Stimulated activated CD4-positive, alpha-beta T cell treated with anti-CD3 and anti-CD28 coated beads, TNF-alpha, amount 100 ng/mL, for 1 hour (primary cell): Measurements from ENCODE around the gene EFNA3.
"Not testable (repeated sequence)": the region's sequence is repeated elsewhere in the genome, so short reads cannot be mapped to it uniquely, and the experiment has no call there.

Experiments used
- DNase-seq, 3 donors: peaks; one replicate each; pipeline ENCODE4 v3.0.0-alpha.2; 2020; ENCODE audit warnings: low read depth in 3 of 3, low spot score in 1 of 3

Gene EFNA3

DNA sequence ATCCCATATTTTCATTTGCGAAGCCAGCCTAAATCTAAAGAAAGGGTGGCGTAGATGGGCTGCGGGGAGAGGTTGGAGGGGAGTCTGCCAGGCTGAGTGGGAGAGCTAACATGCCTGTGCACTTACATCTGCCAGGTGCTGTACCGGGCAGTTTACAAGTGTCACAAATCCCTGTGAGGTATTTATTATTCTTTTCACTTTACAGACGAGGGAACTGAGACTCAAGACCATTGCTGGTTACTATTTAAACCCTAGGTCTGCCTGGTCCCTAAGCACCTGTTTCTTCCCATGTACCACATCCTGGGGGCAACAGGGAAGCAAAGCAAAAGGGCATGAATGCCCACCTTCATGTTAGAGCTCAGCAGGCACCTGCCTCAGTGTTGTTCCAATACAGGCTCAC lies 29.7 kb downstream of the EFNA3 start:
- no peak for DNase-seq

DNA sequence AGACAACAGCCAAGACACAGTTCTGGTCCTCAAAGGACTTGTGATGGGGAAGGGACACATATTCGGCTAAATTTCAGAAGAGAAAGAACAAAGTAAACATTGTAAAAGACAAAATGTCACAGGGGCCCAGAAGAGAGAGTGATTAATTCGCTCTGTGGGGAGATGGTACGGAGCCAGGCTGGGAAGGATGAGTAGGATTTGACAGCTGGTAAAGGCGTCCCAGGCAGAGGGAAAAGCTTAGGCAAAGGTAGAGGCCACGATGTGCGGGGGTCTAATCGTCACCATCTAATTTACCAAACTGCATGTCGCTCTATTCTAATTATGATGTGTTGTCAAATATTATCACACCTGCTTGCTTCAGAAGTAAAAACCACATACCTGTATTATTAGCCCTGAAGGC lies 31.7 kb downstream of the EFNA3 start:
- DNase-seq: no peak

DNA sequence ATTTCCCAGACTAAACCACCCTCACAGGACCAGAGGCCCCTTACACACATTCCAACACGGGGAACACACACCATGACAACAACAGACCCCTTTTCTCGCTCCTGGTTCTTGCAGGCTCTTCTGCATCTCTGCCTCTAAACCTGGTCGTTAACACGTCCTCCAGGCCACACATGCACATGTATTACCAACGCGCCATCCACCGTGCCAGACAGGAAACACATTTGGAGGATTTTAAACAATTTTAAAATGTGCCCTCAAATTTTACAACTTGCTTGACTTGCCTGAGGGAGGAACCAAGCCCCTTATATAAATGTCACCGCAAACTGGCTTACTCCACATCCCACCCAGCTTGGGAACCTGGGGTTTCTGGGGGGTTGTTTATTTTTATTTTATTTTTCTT lies 32.2 kb downstream of the EFNA3 start:
- DNase-seq: no peak

DNA sequence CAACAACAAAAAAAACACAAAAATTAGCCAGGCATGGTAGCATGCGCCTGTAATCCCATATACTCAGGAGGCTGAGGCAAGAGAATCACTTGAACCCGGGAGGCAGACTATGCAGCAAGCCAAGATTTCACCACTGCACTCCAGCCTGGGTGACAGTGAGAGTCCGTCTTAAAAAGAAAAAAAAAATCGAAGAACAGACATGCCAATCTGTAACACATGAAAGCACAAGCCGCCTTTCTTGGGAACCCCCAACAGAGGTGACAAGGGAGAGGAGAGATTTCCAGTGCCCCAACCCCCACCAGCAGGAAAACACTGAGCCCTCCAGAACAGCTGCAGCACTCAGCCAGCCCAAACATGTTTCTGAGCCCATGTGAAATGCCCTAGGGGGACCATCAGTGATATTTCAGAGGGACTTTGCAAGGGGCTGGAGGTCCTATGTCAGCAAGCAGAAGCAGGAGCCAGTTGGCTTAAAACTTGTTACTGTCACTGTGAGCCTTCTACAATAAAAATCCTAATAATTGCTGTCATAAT lies 34.9 kb downstream of the EFNA3 start:
- DNase-seq: no peak

DNA sequence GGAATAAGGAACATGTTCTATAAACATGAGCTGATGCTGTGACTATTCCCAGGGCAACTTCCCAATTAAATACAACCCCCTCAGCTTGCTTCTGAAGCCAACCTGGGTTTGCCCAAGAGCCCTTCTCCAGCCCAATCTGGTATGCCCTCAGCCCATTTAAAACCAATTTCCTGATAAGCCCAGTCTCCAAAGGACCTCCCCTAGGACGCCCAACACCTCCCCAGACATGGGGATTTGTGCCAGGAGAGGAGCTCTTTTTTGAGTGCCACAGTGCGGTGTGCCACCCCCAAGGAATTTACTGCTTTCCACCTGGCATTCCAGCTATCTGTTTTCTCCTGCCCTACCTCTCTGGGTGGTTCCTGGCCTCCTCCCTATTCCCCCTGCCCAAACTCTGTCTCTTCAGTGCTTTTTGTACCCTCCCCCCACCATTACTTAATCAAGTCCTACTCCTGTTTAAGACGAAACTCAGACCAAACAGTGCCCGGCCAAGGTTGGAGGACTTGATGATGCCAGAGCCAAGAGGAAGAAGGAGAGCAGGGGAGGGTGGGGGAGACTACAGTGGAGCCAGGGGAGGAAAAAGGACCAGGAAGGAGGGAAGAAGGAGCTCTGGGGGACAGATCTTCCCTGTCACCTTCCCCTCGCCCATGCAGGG lies 37.6 kb downstream of the EFNA3 start:
- DNase-seq: no peak

DNA sequence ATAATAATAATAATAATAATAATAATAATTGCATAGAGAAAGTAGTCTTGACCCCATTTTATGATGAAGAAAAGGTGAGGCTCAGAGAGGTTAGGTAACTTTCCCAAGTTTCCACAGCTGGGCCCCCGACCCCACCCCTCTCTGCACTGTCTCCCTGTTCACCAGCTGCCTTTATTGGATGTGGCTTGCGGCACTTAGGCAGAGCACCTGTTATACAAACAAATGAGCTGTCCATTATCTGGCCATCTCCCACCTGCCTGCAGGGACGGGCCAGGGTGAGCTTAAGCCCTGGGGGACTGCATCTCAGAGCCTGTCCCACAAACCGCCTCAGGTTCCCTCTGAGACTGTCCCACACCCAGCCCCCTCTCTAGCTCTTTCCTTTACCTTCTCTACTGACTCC lies 39.0 kb downstream of the EFNA3 start:
- DNase-seq: no peak

DNA sequence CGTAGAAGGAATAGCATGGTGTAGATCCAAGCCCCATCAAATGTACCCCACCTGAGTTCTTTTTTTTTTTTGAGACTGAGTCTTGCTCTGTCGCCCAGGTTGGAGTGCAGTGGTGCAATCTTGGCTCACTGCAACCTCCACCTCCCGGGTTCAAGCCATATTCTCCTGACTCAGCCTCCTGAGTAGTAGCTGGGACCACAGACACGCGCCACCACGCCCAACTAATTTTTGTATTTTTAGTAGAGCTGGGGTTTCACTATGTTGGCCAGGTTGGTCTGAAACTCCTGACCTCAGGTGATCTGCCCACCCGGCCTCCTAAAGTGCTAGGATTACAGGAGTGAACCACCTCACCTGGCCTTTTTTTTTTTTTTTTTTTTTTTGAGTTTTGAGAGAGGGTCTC lies 39.5 kb downstream of the EFNA3 start:
- not testable (repeated sequence) for DNase-seq

DNA sequence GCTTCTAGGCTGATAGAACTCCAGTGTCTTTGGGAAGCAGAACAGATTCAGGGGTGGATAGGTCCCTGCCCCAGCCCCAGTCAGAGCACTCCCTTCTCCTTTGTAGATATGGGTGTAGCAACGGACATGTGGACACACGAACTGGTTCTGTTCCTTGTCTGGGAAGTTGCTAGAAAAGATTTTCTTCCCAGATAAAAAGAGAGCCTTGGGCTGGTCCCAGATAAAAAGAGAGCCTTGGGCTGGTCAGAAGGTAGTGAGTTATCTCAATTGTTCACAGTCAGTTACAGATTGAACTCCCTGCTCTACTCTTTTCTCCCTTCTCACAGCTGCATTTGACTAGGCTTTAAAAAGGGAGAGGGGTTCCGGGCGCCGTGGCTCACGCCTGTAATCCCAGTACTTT lies 41.6 kb downstream of the EFNA3 start:
- DNase-seq: no peak

DNA sequence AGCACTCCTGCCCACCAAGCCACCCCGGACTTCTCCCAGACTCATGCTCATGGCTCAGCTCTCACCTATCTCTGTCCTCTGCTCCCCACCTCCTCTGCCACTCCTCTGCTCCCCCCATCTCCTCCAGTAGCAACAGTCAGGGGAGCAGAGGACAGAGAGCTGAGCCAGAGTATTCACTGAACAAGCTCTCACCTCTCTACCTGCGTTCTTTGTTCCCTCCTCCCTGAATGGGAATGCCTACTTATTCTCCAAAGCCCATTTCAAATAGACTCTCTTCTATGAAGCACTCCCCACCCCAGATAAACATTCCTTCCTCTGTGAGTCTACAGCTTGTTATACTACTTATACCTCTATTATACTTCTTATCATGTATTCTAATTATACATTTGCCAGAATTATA lies 42.6 kb downstream of the EFNA3 start:
- DNase-seq: no peak

DNA sequence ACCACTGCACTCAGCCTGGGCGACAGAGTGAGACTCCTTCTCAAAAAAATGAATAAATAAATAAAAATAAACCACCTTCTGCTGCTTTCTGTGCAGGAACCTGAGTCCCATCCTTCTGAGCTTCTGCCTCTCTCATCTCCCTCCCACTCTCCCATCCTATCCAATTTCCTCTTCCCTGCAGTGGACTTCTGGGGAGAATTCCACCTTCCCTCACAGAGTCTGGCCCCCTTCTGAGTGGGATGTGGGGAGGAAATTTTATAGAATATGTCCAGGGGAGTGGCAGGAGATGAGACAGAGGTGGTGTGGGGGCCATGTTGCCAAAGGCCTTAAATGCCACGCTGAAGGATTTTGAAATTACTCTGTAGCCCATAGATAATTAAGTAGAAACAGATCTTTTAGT lies 43.7 kb downstream of the EFNA3 start:
- DNase-seq: no peak

DNA sequence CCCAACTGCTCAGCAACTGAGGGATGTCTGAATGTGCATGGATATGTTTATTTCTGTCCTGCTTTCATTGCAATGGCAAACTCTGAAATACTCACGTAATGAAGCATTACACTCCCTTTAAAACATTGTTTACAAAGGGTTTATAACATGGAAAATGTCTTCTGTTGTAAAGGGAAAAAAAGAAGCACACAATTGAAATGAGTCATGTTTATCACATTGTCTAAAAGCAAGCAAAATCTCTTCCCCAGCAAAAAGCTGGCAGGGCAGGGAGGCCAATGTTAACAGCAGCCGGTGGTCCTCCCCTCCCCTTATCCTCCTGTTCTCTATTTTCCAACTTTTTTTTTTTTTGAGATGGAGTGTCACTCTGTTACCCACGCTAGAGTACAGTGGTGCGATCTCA lies 45.2 kb downstream of the EFNA3 start:
- no peak for DNase-seq

DNA sequence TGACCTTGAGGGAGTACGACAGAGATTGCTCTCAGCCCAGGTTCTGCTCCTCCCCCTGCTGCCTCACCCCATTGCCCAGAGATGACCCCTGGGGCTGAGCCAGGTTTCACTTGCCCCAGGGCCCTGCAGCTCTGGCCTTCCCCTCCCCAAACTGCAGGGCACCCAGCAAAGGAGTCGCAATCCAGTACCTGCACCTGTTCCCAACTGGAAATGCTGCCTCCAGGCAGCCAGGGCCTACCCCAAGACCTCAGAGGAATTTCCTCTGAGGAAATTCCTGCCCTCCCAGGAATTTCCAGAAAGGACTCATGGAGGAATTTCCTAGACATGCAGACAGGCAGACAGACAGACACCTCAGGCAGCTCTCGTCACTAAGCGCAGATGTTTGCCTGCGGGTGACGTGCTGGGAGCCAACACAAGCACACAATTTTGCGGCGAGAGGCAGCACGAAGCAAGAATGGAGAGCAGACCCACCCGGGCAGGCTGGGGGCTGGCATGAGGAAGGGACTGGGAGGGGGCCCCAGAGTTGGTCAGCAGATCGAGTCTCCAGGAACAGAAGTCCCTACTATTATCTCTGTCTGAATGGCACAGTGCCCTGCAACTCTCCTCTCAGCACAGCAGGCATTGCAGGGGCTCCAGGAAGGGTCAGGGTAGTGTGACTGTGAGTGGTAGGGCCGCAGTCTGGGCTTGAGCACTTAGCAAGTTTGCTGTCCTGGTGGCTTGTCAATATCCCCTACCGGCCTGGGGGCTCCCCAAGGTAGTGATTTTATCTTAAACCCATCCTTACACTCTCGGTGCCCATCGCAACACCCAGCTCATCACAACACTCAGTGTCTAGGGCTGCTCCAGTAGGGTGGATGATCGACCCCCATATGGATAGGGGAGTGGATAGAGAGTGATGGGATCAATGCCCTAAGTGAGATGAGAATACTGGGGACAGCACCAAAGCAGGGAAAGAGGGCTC lies 46.1 kb downstream of the EFNA3 start:
- DNase-seq: no peak

DNA sequence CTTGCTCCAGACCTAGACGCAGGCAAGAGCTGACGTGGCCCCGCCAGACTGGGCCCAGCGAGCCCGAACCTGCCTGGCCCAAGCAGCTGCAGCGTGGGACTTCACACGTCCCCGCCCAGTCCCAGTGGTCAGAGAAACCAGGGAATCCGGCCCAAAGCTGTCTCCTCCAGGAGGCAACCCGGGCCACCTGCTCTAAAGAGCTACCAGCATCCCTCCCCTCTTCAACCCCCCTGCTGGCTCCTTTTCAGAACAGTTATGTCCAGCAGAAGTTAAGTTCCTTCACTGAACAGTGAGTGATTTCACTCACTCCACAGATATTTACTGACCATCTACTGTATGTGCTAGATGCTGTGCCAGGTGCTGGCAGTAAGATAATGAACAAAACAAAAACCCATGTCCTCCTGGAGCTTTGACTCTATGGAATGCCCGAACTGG lies 46.9 kb downstream of the EFNA3 start:
- DNase-seq: no peak

DNA sequence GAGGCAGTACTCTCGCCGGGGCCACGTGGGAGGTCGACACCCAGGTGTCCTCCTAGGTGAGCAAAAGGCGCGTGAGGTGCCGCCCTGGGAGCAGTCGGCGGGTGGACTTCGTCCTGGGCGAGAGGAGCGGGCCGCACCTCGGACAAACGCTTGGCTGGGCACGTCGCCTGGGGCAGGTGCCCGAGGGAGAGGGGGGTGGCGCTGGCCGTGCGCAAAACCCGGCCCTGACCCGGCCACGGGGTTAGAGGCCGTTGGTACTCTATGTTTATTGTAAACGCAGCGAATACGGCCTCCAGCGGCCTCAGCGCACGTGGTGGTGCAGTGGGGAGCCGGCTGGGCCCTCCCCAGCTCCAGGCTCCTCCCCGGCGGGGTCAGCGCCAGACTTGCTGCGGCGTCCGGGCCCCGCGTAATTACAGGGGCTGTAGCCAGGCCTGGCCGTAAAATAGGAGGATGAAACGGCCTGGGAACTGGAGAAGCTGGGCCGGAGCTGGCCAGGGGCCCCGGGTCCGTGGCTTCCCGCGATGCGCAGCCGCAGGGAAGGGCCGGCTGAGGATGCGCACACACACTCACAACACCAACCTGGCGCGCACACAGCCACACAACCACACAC lies 47.4 kb downstream of the EFNA3 start:
- DNase-seq: no peak

DNA sequence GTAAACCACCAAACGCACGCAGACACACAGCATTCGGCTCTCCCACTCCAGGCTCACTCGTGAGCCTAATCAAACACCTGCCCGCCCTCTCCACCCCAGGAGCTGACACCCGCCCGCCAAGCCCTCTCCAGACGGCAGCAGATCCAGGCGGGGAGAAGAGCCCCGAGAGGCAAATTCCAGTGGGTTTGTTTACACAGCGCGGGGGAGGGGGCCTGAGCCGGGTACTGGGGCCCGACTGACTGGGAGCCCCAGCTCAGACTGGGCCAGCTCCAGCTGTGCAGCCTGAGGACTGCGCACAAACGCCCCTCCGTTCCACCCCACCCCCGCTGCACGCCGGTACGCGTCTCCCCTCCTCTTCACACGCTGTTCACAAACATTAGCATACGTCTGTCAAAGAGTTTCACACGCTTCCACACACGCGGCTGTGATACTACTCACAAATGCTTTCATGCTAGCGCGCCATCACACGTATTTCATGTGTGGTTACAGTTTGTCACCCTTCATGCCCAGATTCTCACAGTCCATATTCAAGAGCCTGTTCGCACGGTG lies 48.0 kb downstream of the EFNA3 start:
- DNase-seq: no peak

DNA sequence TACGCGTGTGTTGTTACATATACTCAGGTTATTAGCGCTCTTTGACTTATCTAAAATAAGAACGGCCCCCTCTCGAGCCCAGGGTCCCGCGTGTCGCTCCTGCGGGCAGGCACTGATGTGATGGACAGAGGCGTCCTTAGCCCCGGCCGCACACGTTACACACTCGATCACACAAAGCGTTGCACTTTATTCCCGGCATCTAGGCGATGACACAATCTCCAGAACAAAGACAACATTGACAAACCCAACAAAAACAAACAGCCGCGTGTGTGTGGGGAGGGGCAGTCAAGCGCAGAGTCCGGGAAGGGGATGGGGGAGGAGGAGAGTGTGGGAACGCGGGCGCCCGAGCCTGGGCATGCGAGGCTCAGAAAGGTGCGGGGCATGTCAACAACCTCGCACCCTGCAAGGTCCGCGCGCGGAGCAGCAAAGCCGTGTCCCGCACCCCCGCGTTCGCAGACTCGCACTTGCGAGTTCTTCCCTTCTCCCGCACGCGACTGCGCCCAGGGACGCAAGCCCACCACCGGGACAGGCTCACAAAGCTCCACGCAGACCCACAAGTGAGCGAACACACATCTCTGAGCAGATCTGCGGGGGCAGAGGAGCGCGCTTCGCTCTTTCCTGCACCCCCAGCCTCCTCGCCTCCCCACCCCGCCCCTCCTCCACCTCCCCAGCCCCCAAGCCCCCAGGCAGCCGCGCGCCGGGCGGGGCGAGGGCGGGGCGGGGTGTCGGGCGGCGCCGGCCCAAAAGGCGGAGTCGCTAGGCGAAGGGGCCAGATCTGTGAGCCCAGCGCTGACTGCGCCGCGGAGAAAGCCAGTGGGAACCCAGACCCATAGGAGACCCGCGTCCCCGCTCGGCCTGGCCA lies 48.7 kb downstream of the EFNA3 start, which contains the start of gene EFNA1:
Gene EFNA1, plus strand, starts transcription at position 772 of the 862 bp plus-strand sequence. CDS start 102 bp downstream, outside the sequence.
- DNase-seq: no peak

DNA sequence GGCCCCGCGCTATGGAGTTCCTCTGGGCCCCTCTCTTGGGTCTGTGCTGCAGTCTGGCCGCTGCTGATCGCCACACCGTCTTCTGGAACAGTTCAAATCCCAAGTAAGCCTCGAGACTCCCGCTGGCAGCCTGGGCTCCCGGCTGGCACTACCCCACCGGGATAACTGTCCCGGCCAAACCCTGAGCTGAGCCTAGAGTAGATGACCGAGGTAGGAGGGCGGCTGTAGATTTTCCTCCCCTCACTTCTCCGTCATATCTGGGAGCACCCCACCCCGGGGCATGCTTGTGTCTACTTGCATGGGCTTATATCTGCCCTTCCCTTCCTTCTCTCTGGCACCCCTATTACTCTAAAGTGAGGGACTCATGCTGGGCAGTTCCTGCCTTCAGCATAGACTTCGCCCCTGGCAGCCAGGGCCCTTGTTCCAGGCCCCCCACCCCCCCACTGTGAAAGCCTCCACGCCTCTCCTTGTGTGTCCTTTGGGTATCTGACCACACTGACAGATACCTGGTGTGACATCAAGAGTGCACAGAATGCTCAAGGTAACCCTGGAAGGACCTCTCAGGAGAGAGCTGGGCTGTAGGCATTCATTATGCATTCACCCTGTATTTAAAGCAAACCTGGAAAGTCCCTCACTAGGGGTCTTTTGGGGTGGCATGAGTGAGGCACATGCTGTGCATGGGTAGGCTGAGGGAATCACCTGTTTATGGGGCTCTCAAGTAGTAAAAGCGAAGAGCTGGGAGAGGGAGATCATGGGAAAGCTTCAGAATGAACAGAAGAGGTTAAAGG lies 49.5 kb downstream of the EFNA3 start:
- DNase-seq: no peak

DNA sequence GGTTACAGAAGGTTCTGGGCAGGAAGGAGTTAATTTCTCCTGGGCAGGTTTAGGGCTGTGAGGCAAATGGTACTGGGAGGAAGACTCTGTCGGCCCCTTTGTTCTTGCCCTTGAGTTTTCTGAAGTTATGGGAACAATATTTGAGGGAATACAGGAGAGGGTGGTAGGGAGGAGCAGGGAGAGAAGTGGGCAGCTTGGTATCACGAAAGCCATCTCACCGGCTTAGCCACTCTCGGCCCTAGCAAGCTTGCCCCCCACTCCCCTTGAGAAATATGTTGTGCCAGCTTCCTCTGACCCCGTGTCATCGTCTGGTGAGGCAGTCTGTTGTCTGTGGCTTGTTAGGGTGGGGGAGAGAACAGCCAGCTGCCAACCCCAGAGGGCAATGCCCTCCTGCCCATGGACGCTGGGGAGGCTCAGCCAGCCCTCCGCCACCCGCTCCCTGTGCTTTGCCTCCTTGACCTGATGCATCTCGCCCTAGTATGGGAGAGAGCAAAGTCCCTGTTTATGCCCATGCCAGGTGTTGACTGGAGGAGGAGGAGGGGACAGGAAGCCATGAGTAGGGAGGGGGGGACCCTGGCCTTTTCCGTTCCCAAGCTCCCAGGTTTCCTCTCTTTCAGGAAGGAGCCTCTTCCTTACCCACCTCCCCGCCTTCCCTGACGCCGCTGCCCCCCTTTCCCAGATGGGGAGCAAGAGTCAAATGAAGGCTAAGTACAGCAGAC lies 50.3 kb downstream of the EFNA3 start:
- DNase-seq: no peak
